Gastroesophageal sphincter (tissue), 4 donors: ENCODE results near the gene TBC1D19. TPM values are rescaled to one million over a fixed set of nuclear protein-coding genes. Genes with fewer than 3 reads are reported as not detected.

Experiments used
- ATAC-seq: fragments of 150-250 bp; one replicate; pipeline ENCODE4 v1.9.1; 2016; ENCODE audit warnings: mild to moderate bottlenecking, moderate library complexity
- H3K27ac ChIP-seq, 4 donors: fragments of 200-600 bp; sonication (generic) in 3 of 4; 1 replicate in 3 of 4; 2 replicates in 1 of 4; pipeline ENCODE4 v1.5.1; 2016 to 2019
- H3K27me3 ChIP-seq: fragments of 200-600 bp; sonication (generic); one replicate; pipeline ENCODE4 v1.5.1; 2019
- H3K36me3 ChIP-seq, 2 donors: fragments of 200-600 bp; sonication (generic); one replicate each; pipeline ENCODE4 v1.5.1; 2019; ENCODE audit warnings: control low read depth in 1 of 2
- H3K4me1 ChIP-seq, 3 donors: fragments of 200-600 bp; sonication (generic); 1 replicate in 2 of 3; 2 replicates in 1 of 3; pipeline ENCODE4 v1.5.1; 2016 to 2019; ENCODE audit warnings: control low read depth in 2 of 3
- H3K4me3 ChIP-seq, 2 donors: fragments of 200-600 bp; sonication (generic); one replicate each; pipeline ENCODE4 v1.5.1; 2019; ENCODE audit warnings: mild to moderate bottlenecking in 1 of 2, moderate library complexity in 1 of 2
- H3K9me3 ChIP-seq, 3 donors: fragments of 200-600 bp; sonication (generic); one replicate each; pipeline ENCODE4 v1.5.1; 2017 to 2019; ENCODE audit warnings: control low read depth in 2 of 3
- CTCF ChIP-seq, 4 experiments: fragments of 200-600 bp in 2 of 4; fragments of 450-650 bp in 2 of 4; sonication (generic) in 1 of 4; IDR thresholded peaks; one replicate each; pipeline ENCODE4 v1.5.1; 2017 to 2019; ENCODE audit warnings: antibody characterized with exemption in 4 of 4, mild to moderate bottlenecking in 2 of 4, moderate library complexity in 2 of 4
- EP300 ChIP-seq: sonication (generic); formaldehyde crosslinking; IDR thresholded peaks from one replicate; pipeline ENCODE4 v1.6.1; 2017; ENCODE audit warnings: antibody characterized with exemption, mild to moderate bottlenecking
- POLR2A ChIP-seq, 2 donors: fragments of 450-650 bp; IDR thresholded peaks; one replicate each; pipeline ENCODE4 v1.6.1; 2017; ENCODE audit warnings: antibody characterized with exemption in 2 of 2, mild to moderate bottlenecking in 2 of 2, moderate library complexity in 1 of 2
- POLR2AphosphoS5 ChIP-seq: sonication (generic); formaldehyde crosslinking; IDR thresholded peaks from one replicate; pipeline ENCODE4 v1.6.1; 2017; ENCODE audit warnings: antibody characterized with exemption
- WGBS, 2 donors: methylation state at CpG; one replicate each; pipeline ENCODE4 v1.1.5; 2018; ENCODE audit warnings: low coverage in 1 of 2; 5-methylcytosine and 5-hydroxymethylcytosine counted together
- total RNA-seq, 4 donors: library from RNA; depleted of rRNA; stranded (reverse); fragments of >200 nt; gene quantifications; one replicate each; pipeline ENCODE4 v1.1.0, GENCODE V29; 2016

The TBC1D19 gene
- total RNA-seq, 4 donors from 2014 or later, result 13.2 to 20.1 (median 15.9) TPM

GRCh38 chr4:26766141-26766540 is 182.3 kb downstream of the TBC1D19 start:
- Histone ChIP-seq H3K9me3 (no peaks in the 10 kb centered on the region), H3K36me3 (peaks cover 0 to 24% of the 10 kb centered on the region in 2 donors), H3K4me3 (no peak overlapping the region), H3K27ac (no peak overlapping the region), H3K4me1 (no peaks in the 10 kb centered on the region), H3K27me3 (no peaks in the 10 kb centered on the region)
- ATAC-seq, result no peak
- WGBS, 2 donors, result 88 to 100% methylated on average over 1 to 2 of the region's 2 CpGs
- no peak for TF ChIP-seq POLR2A (IDR thresholded peaks at IDR 0.05)
- no peak for TF ChIP-seq POLR2AphosphoS5
- no peak for TF ChIP-seq CTCF (IDR thresholded peaks at IDR 0.05)
- no peak for TF ChIP-seq EP300

DNA sequence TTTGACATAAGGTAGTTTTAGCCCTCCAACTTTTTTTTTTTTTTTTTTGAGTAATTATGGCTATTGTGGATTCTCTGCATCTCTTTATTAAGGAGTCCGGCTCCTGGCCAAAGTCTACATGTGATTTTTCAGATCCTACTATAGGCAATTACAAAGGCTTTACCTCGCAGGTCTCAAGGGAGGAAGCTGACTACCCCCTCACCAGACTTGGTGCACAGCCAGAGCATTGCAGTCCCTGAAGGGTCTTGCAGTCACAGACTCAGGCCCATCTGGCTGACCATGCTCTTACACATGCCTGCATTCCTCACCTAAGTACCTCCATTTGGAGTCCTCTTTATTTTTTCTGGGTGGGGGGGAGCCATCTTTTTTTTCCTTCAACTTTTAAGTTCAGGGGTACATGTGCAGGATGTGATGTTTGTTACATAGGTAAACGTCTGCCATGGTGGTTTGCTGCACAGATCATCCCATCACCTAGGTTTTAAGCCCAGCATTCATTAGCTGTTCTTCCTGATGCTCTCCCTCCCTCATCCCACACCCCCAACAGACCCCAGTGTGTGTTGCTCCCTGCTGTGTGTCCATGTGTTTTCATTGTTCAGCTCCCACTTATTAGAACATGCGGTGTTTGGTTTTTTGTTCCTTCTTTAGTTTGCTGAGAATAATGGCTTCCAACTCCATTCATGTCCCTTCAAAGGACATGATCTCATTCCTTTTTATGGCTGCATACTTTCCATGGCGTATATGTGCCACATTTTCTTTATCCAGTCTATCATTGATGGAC is 188.4 kb downstream of the TBC1D19 start:
- no peak overlapping the region for H3K4me3 ChIP-seq
- no peak overlapping the region for H3K27ac ChIP-seq
- ATAC-seq, result no peak
- no peaks in the 10 kb centered on the region for H3K27me3 ChIP-seq
- TF ChIP-seq POLR2A (IDR thresholded peaks at IDR 0.05), result no peak
- TF ChIP-seq EP300, result no peak
- no peak for TF ChIP-seq POLR2AphosphoS5
- no peak for TF ChIP-seq CTCF (IDR thresholded peaks at IDR 0.05)
- peaks cover 0 to 67% of the 10 kb centered on the region in 2 donors for H3K36me3 ChIP-seq
- H3K4me1 ChIP-seq, result no peaks in the 10 kb centered on the region
- H3K9me3 ChIP-seq, result peaks cover 0 to 13% (median 0%) of the 10 kb centered on the region in 3 donors
- WGBS, 2 donors, result 85% methylated on average over 4 to 5 of the region's 5 CpGs

- no peaks in the 10 kb centered on the region for H3K27me3 ChIP-seq
- peaks cover 0 to 2% (median 0%) of the 10 kb centered on the region in 3 donors for H3K9me3 ChIP-seq
- no peak overlapping the region for H3K4me3 ChIP-seq
- H3K27ac ChIP-seq, result no peak overlapping the region
- no peaks in the 10 kb centered on the region for H3K4me1 ChIP-seq
- no peak for ATAC-seq
- TF ChIP-seq POLR2AphosphoS5 (no peak), POLR2A (IDR thresholded peaks at IDR 0.05) (no peak), EP300 (no peak), CTCF (IDR thresholded peaks at IDR 0.05) (no peak)
- H3K36me3 ChIP-seq, result peaks cover 0 to 33% of the 10 kb centered on the region in 2 donors
- WGBS, 2 donors, result 81% methylated on average over 2 of the region's 2 CpGs; no CpG with 5 or more reads in 1 of the 2 donors
These were observed 195.3 kb downstream of the TBC1D19 start for GRCh38 chr4:26779224-26779623.

GRCh38 chr4:26779674-26780073 is 195.8 kb downstream of the TBC1D19 start:
- Histone ChIP-seq H3K4me1 (no peaks in the 10 kb centered on the region), H3K4me3 (no peak overlapping the region), H3K27me3 (no peaks in the 10 kb centered on the region), H3K9me3 (no peaks in the 10 kb centered on the region), H3K36me3 (peaks cover 0 to 32% of the 10 kb centered on the region in 2 donors), H3K27ac (no peak overlapping the region)
- no peak for ATAC-seq
- TF ChIP-seq EP300 (no peak), POLR2A (IDR thresholded peaks at IDR 0.05) (no peak), CTCF (IDR thresholded peaks at IDR 0.05) (no peak), POLR2AphosphoS5 (peak; percentile 51)
- WGBS, 2 donors, result 52% methylated on average over 2 of the region's 2 CpGs; no CpG with 5 or more reads in 1 of the 2 donors

- Histone ChIP-seq H3K36me3 (peaks cover 0 to 23% of the 10 kb centered on the region in 2 donors), H3K4me3 (no peak overlapping the region), H3K27me3 (no peaks in the 10 kb centered on the region), H3K4me1 (no peaks in the 10 kb centered on the region), H3K9me3 (no peaks in the 10 kb centered on the region), H3K27ac (no peak overlapping the region)
- TF ChIP-seq POLR2AphosphoS5 (no peak), CTCF (IDR thresholded peaks at IDR 0.05) (no peak), POLR2A (IDR thresholded peaks at IDR 0.05) (no peak), EP300 (no peak)
- ATAC-seq, result no peak
- WGBS, 2 donors, result no CpG with 5 or more reads among the region's 1 CpG
These were observed 196.7 kb downstream of the TBC1D19 start for GRCh38 chr4:26780539-26780938.
